K562 treated with DMSO at 1 percent for 24 hours (cell line): ENCODE results near the gene ADSS1. TPM values are rescaled to one million over a fixed set of nuclear protein-coding genes. Genes with fewer than 3 reads are reported as not detected.

ENCODE experiments used
- total RNA-seq: library from RNA; unstranded; fragments of 300-600 nt; gene quantifications from 2 replicates; pipeline ENCODE4 v1.2.3, GENCODE V29; 2022; ENCODE audit warnings: low read depth; ENCODE audit not compliant: insufficient read depth

The ADSS1 gene
- 16.5 and 16.8 TPM in 2 replicates for total RNA-seq

GRCh38 chr14:104723651-104724406 is at the start of gene ADSS1:
Gene ADSS1, plus strand, starts transcription at chr14:104724229. Its CDS starts 42 bp downstream, at chr14:104724271.

GRCh38 chr14:104689109-104689880 is 34.7 kb upstream of the ADSS1 start, which contains the start of gene INF2:
Gene INF2, plus strand, starts transcription at chr14:104689618. Its CDS starts 11,748 bp downstream, at chr14:104701366.

GRCh38 chr14:104752735-104753527 is 28.9 kb downstream of the ADSS1 start, which contains the start of gene SIVA1:
Gene SIVA1, plus strand, starts transcription at chr14:104753147. Its CDS starts 55 bp downstream, at chr14:104753202.

GRCh38 chr14:104794993-104795780 is 71.2 kb downstream of the ADSS1 start, which contains the start of gene AKT1:
Gene AKT1, minus strand, starts transcription at chr14:104795748. Its CDS starts 3,105 bp downstream, at chr14:104792643.

Other genes starting within 250 kb of the ADSS1 start
- gene C14orf180, start 144.5 kb upstream of the ADSS1 start, total RNA-seq, result not detected in 2 replicates
- gene TMEM179, start 119.5 kb upstream of the ADSS1 start, total RNA-seq, result 0.66 and 1.3 TPM in 2 replicates
- gene INF2, start 34.6 kb upstream of the ADSS1 start, total RNA-seq, result 15.6 and 16.3 TPM in 2 replicates
- 152 and 169 TPM in 2 replicates for gene SIVA1, start 28.9 kb downstream of the ADSS1 start, total RNA-seq
- 123 and 125 TPM in 2 replicates for gene AKT1, start 71.5 kb downstream of the ADSS1 start, total RNA-seq
- 12.2 and 13.7 TPM in 2 replicates for gene ZBTB42, start 76.9 kb downstream of the ADSS1 start, total RNA-seq
- 6.0 and 6.9 TPM in 2 replicates for gene CEP170B, start 141.0 kb downstream of the ADSS1 start, total RNA-seq
- 0.25 and 0.29 TPM in 2 replicates for gene PLD4, start 200.7 kb downstream of the ADSS1 start, total RNA-seq